ENCODE results near the gene STMND1.

STMND1 gene

GRCh38 chr6:17152703-17153102 is 50.9 kb downstream of the STMND1 start:
- no peak overlapping the region for H2AFZ ChIP-seq (ENCODE audit: low read depth, low read length, severe bottlenecking)
- H3K27ac ChIP-seq (ENCODE audit: low read depth, low read length): no peak overlapping the region
- peaks cover 14% of the 10 kb centered on the region; the same call in 1 of the 2 replicates for H3K9me3 ChIP-seq (ENCODE audit: insufficient read depth, low read length)
- no peaks in the 10 kb centered on the region for H3K79me2 ChIP-seq (ENCODE audit: insufficient read depth, low read length)
- no peak for TF ChIP-seq EZH2phosphoT487 (conservative IDR thresholded peaks at IDR 0.05; ENCODE audit: low read length)
- TF ChIP-seq, protein P1, sequence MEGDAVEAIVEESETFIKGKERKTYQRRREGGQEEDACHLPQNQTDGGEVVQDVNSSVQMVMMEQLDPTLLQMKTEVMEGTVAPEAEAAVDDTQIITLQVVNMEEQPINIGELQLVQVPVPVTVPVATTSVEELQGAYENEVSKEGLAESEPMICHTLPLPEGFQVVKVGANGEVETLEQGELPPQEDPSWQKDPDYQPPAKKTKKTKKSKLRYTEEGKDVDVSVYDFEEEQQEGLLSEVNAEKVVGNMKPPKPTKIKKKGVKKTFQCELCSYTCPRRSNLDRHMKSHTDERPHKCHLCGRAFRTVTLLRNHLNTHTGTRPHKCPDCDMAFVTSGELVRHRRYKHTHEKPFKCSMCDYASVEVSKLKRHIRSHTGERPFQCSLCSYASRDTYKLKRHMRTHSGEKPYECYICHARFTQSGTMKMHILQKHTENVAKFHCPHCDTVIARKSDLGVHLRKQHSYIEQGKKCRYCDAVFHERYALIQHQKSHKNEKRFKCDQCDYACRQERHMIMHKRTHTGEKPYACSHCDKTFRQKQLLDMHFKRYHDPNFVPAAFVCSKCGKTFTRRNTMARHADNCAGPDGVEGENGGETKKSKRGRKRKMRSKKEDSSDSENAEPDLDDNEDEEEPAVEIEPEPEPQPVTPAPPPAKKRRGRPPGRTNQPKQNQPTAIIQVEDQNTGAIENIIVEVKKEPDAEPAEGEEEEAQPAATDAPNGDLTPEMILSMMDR (IDR thresholded peaks at IDR 0.05; ENCODE audit: insufficient read depth, low read length, poor library complexity, severe bottlenecking): no peak
- no peaks in the 10 kb centered on the region for H3K27me3 ChIP-seq (ENCODE audit: low read length)
- no peaks in the 10 kb centered on the region for H3K9me2 ChIP-seq (replicated peaks; ENCODE audit: insufficient read depth, low read length)
- no peak overlapping the region for H3K4me2 ChIP-seq (ENCODE audit: low read depth, low read length, poor library complexity, severe bottlenecking)
- H3K4me3 ChIP-seq (ENCODE audit: insufficient read depth, low read length, poor library complexity, severe bottlenecking): no peak overlapping the region
- H3F3A ChIP-seq (ENCODE audit: insufficient read depth): no peaks in the 10 kb centered on the region
- H4K20me1 ChIP-seq (ENCODE audit: low read depth, low read length): no peaks in the 10 kb centered on the region
- H3K9ac ChIP-seq (ENCODE audit: low read length): no peak overlapping the region
- H3K36me3 ChIP-seq (ENCODE audit: low read length): no peaks in the 10 kb centered on the region

- H3K27ac ChIP-seq (ENCODE audit: low read depth, low read length): no peak overlapping the region
- no peak for TF ChIP-seq EZH2phosphoT487 (conservative IDR thresholded peaks at IDR 0.05; ENCODE audit: low read length)
- TF ChIP-seq, protein P1 (IDR thresholded peaks at IDR 0.05; ENCODE audit: insufficient read depth, low read length, poor library complexity, severe bottlenecking): peak; percentile 84
Observed at GRCh38 chr6:17156112-17156921, 54.5 kb downstream of the STMND1 start.

DNA sequence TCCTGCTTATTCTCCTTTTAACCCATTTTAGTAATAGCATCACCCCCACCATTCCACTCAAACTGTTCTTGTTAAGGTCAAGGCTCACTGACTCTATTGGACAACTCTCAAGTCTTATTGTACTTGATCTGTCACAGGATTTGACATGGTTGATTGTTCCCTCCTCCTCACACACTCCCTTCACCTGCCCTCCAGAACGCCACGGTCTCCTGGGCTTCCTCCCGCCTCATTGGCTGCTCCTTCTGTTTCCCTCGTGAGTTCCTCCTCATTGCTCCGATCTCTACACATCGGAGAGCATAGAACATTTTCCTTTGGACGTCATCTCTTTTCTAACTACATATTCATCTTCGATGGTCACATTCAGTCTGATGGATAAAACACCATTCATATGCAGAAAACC is 55.1 kb downstream of the STMND1 start:
- Histone ChIP-seq H4K20me1 (ENCODE audit: low read depth, low read length) (no peaks in the 10 kb centered on the region), H3K4me3 (ENCODE audit: insufficient read depth, low read length, poor library complexity, severe bottlenecking) (no peak overlapping the region), H3K36me3 (ENCODE audit: low read length) (no peaks in the 10 kb centered on the region), H3K79me2 (ENCODE audit: insufficient read depth, low read length) (no peaks in the 10 kb centered on the region), H2AFZ (ENCODE audit: low read depth, low read length, severe bottlenecking) (no peak overlapping the region), H3K9me2 (replicated peaks; ENCODE audit: insufficient read depth, low read length) (no peaks in the 10 kb centered on the region), H3K4me2 (ENCODE audit: low read depth, low read length, poor library complexity, severe bottlenecking) (no peak overlapping the region), H3F3A (ENCODE audit: insufficient read depth) (no peaks in the 10 kb centered on the region), H3K27me3 (ENCODE audit: low read length) (0 out of 2 replicates have a peak, but pooled peaks cover 2% of the 10 kb centered on the region), H3K9ac (ENCODE audit: low read length) (no peak overlapping the region), H3K27ac (ENCODE audit: low read depth, low read length) (no peak overlapping the region), H3K9me3 (ENCODE audit: insufficient read depth, low read length) (peaks cover 13% of the 10 kb centered on the region; the same call in 1 of the 2 replicates)
- TF ChIP-seq EZH2phosphoT487 (conservative IDR thresholded peaks at IDR 0.05; ENCODE audit: low read length): no peak
- TF ChIP-seq, protein P1 (IDR thresholded peaks at IDR 0.05; ENCODE audit: insufficient read depth, low read length, poor library complexity, severe bottlenecking): no peak

More at GRCh38 chr6:17156112-17156921, 54.5 kb downstream of the STMND1 start:
- no peak overlapping the region for H2AFZ ChIP-seq (ENCODE audit: low read depth, low read length, severe bottlenecking)
- no peak overlapping the region for H3K9ac ChIP-seq (ENCODE audit: low read length)
- no peak overlapping the region for H3K4me3 ChIP-seq (ENCODE audit: insufficient read depth, low read length, poor library complexity, severe bottlenecking)
- no peaks in the 10 kb centered on the region for H3F3A ChIP-seq (ENCODE audit: insufficient read depth)
- H3K36me3 ChIP-seq (ENCODE audit: low read length): no peaks in the 10 kb centered on the region
- no peaks in the 10 kb centered on the region for H3K79me2 ChIP-seq (ENCODE audit: insufficient read depth, low read length)
- H4K20me1 ChIP-seq (ENCODE audit: low read depth, low read length): no peaks in the 10 kb centered on the region
- peaks cover 14% of the 10 kb centered on the region; the same call in 1 of the 2 replicates for H3K9me3 ChIP-seq (ENCODE audit: insufficient read depth, low read length)
- no peaks in the 10 kb centered on the region for H3K27me3 ChIP-seq (ENCODE audit: low read length)
- no peak overlapping the region for H3K4me2 ChIP-seq (ENCODE audit: low read depth, low read length, poor library complexity, severe bottlenecking)
- H3K9me2 ChIP-seq (replicated peaks; ENCODE audit: insufficient read depth, low read length): no peaks in the 10 kb centered on the region
